HPDE6-E6E7 (cell line): ENCODE measurements around the gene SEMA4A.
"Not testable (repeated sequence)": the region's sequence is repeated elsewhere in the genome, so short reads cannot be mapped to it uniquely, and the experiment has no call there.

ENCODE experiments used
- DNase-seq: peaks from one replicate; pipeline ENCODE4 v3.0.0; 2011; ENCODE audit warnings: missing footprints; ENCODE audit errors: extremely low spot score

SEMA4A gene

DNA sequence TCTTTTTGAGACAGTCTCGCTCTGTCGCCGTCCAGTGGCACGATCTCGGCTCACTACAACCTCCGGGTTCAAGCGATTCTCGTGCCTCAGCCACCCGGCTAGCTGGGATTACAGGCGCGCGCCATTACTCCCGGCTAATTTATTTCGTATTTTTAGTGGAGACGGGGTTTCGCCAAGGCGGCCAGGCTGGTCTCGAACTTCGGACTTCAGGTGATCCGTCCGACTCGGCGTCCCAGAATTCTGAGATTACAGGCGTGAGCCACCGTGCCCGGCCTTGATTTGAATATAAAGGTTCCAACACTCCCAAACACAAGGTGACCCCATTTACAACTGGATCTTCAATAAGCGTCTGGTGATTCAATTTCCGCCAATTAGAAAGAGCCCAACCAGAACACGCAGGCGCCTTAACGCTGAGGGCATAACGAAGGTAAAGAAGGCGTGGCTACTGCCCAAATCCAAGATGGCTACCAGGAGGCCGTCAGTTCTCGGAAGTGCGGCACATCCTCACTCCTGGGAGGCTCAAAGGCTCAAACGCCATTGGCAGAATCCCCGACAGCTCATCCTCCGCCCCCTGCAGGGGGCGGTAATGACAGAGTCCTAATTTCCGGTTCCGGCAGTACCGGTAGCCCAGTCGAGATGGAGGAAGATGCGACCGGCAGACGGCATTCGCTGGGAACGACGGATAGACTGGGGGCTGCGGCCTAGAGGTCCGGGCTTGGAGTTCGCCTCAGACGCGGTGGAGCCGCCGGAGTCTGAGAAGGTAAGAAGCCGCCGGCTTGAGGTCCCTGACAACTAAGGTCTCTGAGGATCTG lies 40.3 kb downstream of the SEMA4A start, which contains the start of gene SLC25A44:
SLC25A44 (plus strand) TSS at position 617 of the 812 bp plus-strand sequence. CDS start 5,744 bp downstream, outside the sequence.
- peak; percentile 94 for DNase-seq

DNA sequence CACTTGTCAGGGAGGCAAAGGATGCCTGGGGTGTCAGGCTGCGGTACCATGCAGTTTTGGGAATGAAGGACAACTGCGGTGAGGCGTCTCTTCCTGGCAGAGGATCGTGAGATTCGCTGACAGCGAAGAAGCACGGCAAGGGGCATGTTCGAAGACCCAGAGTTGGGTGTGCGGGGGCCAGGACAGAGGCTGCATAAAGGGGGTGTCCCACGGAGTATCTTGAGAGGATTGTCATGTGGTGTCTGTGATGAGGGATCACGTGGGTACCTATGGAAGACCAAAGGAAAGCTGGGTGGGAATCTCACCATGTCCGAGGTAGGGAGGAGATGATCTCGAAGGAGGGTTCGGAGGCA lies 40.9 kb downstream of the SEMA4A start:
- no peak for DNase-seq

DNA sequence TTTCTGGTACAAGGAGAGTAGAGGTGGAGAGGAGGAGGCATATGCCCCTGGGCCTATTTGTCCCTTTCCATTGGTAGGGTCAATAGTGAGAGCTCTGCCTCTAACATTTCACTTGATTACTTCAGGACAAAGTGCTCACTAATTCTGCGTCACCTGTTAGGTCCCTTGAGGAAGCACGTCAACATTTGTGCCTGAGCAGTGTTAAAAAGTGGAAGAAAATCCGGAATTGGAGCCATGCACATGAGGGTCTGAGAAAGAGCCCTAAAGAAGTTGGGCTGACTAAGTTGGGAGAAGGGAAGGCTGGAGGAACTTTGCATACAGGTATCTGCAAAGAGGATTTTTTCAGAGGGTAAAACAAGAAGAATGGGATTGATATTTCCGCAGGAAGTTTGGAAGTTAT lies 42.5 kb downstream of the SEMA4A start:
- DNase-seq: no peak

DNA sequence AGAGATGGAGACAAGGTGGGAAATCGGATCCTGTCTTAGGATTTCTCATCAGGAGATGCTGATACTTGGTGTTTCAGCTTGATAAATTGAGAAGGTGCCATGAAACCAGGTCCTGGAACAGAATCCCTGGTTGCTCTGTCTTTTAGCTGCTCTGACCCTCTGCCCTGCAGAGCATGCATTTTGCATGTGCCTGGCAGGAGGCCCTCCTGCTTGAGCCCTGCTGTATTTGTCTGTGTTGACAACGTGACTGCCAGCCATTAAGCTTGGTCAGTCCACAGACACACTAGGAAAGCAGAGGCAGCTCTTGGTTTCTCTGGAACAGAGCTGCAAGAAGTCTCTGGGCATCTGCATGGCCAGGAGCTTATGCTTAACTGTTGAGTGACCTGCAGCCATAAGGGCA lies 43.1 kb downstream of the SEMA4A start:
- DNase-seq: no peak

DNA sequence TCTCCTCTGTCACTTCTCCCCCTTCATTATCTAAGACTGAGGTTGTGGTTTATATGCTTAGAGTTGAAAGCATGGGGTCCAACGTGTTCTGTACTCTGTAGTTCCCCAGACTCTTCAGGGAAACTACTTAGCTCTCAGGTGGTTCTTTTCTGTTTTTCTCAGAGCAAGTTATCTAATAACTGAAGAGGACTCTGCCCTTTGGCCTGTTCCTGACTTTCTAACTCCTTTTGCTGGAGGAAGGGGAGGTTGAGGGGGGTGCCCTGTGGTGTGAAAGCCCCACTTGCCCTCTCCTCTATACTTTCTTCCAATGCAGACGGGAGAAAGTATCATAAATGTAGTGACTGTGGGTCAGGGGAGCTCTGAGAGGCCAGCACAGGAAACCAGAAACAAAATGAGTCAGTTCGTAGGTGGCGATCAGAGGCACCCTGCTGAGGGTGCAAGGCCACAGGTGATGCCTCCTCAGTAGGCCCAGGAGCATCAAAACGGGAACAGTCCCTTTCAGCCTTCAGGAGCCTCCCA lies 45.5 kb downstream of the SEMA4A start:
- no peak for DNase-seq

DNA sequence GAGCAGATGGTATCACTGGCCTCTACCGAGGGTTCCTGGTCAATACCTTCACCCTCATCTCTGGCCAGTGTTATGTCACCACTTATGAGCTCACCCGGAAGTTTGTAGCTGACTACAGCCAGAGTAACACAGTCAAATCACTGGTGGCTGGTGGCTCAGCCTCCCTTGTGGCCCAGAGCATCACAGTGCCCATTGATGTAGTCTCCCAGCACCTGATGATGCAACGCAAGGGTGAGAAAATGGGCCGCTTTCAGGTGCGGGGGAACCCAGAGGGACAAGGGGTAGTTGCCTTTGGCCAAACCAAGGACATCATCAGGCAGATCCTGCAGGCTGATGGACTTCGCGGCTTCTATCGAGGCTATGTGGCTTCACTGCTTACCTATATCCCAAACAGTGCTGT lies 46.7 kb downstream of the SEMA4A start:
- DNase-seq: no peak

DNA sequence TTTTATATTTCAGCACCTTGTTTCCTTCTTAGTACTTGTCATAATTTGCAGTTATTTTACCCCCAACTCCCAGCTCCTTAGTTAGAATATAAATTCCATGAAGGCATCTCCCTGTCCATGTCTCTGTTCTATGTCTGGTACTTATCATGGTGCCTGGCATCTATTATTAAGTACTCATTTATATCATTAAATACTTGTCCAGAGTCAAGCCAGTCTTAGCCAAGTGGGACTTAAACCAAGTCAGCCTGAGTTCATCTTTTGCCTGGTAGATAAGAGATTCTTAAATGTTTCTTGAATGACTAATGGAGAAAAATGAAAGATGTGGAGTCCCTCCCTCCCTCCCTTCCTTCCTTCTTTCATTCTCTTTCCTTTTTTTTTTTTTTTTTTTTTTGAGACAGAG lies 49.9 kb downstream of the SEMA4A start:
- DNase-seq: no peak

DNA sequence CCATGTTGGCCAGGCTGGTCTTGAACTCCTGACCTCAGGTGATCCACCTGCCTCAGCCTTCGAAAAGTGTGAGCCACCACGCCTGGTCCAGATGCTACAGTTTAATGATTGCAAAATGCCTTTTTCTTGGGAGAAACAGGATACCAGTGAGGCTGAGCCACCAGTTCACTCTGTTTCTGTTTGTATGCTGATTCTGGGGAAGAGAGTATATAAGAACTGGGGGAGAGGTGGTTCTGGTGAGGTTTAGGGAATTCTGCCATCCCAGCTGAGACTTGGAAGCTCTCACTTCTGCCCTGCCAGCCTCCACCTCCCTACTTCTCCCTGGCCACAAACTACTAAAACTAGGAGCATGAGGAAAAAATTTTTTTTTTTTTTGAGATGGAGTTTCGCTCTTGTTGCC lies 51.3 kb downstream of the SEMA4A start:
- DNase-seq: no peak

DNA sequence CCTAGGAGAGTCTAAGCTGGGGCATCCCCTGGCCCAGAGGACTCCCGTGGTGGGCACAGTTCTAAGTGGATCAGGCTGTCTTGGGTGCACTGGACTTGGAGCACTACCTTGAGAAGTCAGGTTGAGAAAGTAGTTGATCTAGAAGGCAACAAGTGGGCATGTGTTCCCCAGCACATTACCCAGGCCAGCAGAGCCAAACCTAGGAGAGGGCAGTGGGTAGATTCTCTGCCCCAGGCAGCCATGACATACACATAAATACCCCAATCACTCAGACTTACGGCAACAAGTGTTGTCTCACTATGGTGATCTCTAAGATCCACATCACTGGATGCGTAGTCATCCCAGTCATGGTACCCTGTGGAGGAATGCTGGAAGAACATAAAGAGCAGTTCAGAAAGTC lies 57.9 kb downstream of the SEMA4A start:
- DNase-seq: no peak

DNA sequence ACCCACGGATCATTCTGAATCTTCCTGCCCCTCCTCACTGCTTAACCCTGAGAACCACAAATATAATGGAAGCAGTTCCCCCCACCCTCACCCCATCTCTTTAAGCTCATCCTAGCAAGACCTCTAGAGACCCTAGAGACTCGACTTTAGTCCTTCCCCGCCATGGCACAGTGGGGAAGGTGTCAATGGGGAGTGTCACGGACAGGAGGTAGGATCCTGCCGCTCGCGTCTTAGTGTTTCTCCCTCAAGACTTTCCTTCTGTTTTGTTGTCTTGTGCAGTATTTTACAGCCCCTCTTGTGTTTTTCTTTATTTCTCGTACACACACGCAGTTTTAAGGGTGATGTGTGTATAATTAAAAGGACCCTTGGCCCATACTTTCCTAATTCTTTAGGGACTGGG lies 58.7 kb downstream of the SEMA4A start:
- DNase-seq: no peak

DNA sequence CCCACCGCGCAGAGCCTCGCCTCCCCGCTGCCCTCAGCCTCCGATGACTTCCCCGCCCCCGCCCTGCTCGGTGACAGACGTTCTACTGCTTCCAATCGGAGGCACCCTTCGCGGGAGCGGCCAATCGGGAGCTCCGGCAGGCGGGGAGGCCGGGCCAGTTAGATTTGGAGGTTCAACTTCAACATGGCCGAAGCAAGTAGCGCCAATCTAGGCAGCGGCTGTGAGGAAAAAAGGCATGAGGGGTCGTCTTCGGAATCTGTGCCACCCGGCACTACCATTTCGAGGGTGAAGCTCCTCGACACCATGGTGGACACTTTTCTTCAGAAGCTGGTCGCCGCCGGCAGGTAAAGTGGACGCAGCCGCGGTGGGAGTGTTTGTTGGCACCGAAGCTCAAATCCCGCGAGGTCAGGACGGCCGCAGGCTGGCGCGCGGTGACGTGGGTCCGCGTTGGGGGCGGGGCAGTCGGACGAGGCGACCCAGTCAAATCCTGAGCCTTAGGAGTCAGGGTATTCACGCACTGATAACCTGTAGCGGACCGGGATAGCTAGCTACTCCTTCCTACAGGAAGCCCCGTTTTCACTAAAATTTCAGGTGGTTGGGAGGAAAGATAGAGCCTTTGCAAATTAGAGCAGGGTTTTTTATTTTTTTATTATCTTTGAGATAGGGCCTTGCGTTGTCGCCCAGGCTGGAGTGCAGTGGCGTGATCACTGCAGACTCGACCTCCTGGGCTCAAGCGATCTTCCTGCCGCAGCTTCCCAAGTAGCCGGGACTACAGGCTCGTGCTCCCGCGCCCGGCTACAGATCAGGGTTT lies 59.7 kb downstream of the SEMA4A start, which contains the start of gene PMF1:
PMF1 (plus strand) TSS at position 175 of the 811 bp plus-strand sequence; CDS start at position 184, 9 bp downstream.
- peak; percentile 100 for DNase-seq

DNA sequence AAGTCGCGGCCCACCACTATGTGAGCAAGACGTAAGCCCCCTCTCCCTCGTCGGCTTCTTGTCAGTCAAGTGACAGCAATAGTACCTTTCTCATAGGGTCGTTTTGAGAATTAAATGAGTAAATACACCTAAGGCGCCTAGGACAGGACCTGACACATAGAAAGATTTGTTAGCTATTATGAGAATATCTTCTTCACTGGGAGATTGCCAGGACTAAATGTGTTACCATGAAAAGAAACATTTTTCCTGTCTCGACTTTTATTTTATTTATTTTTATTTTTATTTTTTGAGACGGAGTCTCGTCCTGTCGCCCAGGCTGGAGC lies 60.2 kb downstream of the SEMA4A start:
- no peak for DNase-seq

DNA sequence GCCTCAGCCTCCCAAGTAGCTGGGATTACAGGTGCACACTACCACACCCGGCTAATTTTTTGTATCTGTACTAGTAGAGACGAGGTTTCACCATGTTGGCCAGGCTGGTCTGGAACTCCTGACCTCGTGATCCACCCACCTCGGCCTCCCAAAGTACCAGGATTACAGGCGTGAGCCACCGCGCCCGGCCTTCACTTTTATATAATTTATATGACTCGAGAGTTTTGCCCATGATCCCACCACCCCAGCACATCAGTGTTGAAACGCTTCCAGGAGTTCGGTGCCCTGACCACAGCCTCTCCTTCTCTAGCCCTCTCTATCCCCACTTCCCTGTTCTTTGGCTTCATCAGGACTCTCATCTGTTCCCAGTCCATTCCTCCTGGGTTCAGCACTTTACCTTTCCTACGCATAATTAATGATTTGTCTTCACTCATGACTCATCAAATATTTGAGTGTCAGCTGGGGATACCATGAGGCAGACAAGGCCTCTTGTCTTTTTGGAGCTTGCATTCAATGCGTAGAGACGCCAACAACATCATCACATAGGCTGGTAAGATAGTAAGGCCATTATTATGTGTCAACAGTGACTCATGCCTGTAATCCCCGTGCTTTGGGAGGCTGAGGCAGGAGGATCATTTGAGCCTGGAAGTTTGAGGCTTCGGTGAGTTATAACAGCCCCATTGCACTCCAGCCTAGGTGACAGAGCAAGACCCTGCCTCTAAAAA lies 60.8 kb downstream of the SEMA4A start:
- DNase-seq: peak; percentile 29

DNA sequence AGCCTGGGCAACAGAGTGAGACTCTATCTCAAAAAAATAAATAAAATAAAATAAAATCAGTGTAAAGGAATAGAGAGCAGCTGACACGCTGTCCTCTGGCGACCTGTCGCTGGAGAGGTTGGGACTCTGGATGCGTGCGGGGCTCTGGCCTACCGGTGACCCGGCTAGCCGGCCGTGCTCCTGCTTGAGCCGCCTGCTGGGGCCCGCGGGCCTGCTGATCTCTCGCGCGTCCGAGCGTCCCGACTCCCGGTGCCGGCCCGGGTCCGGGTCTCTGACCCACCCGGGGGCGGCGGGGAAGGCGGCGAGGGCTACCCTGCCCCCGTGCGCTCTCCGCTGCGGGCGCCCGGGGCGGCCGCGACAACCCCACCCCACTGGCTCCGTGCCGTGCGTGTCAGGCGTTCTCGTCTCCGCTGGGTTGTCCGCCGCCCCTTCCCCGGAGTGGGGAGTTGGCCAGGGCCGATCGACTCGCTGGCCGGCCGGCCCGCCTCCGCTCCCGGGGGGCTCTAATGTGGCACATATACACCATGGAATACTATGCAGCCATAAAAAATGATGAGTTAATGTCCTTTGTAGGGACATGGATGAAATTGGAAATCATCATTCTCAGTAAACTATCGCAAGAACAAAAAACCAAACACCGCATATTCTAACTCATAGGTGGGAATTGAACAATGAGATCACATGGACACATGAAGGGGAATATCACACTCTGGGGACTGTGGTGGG lies 63.1 kb downstream of the SEMA4A start:
- not testable (repeated sequence) for DNase-seq

DNA sequence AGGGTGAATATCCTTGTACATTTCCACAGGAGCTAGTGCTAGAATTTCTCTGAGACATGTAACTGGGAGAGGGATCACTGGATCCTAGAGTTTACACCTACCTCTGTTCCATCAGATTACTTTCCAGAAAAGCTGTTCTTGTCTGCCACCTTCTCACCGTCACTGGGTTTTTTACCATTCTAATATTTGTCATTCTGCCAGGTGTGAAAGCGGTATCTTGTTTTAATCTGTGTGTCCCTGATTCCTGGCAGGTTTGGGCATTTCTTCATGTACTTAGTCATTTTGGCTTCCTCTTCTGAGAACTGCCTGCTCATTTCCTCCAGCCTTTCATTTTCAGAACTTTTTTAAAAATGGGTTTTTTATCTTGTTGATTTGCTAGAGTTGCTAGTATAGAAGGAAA lies 64.5 kb downstream of the SEMA4A start:
- no peak for DNase-seq

DNA sequence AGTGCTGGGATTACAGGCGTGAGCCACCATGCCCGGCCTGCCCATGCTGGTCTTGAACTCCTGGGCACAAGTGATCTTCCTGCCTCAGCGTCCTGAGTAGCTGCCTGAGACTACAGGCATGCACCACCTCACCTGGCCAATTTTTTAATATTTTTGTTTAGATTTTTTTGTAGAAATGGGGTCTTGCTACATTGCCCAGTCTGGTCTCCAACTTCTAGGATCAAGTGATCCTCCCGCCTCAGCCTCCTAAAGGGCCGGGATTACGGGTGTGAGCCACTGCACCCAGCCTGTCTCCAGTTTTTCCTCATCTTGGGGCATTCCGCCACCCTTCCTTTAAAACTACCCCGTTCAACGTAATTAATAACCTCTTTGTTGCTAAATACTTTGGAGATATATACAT lies 66.8 kb downstream of the SEMA4A start:
- DNase-seq: no peak

DNA sequence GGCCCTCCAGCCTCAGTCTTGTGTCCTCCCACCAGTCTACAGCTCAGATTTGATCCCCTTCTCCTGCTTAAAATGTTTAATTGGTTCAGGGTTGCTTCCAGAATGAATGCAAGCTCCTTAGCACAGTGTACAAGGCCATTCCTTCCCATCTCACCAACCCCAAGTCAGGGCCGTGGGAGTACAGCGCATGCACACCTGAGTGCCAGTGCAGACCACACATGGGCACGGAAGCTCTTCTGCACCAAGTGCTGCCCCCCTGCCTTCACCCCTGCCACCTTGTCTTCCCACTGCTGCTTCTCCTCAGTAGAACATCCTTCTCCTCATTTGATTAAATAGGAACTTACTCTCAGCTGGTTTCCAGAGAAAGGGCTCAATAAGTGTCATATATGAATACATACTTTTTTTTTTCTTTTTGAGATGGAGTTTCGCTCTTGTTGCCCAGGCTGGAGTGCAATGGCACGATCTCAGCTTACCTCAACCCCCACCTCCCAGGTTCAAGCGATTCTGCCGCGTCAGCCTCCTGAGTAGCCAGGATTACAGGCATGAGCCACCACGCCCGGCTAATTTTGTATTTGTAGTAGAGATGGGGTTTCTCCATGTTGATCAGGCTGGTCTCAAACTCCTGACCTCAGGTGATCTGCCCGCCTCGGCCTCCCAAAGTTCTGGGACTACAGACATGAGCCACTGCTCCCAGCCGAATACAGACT lies 68.8 kb downstream of the SEMA4A start:
- DNase-seq: no peak

DNA sequence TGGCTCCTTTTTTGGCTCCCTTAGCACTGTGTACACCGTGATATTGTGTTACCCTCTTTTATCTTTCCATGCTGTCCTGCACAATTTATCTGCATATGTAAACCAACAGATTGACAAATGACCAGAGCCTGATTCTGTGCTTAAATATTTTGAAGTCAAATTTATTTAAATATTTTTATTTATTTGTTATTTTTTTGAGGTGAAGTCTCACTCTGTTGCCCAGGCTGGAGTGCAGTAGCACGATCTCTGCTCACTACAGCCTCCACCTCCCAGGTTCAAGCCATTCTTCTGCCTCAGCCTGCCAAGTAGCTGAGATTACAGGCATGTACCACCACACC lies 72.3 kb downstream of the SEMA4A start:
- no peak for DNase-seq

DNA sequence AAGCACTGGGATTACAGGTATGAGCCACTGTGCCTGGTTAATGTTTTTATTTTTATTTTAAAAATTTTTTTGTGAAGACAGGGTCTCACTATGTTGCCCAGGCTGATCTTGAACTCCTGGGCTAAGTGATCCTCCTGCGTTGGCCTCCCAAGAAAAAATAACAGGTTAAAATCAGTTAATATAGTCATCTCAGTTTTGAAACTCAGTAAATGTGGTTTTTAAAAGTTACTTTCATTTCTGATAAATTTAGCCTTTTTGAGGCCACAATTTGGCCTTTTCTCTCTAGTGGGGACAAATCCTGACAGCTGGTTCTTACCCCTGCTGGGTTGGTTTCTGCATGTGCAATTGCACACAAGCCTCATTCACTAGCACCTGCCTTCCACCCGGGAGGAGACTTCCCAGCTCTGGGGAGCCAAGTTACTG lies 72.7 kb downstream of the SEMA4A start:
- no peak for DNase-seq

DNA sequence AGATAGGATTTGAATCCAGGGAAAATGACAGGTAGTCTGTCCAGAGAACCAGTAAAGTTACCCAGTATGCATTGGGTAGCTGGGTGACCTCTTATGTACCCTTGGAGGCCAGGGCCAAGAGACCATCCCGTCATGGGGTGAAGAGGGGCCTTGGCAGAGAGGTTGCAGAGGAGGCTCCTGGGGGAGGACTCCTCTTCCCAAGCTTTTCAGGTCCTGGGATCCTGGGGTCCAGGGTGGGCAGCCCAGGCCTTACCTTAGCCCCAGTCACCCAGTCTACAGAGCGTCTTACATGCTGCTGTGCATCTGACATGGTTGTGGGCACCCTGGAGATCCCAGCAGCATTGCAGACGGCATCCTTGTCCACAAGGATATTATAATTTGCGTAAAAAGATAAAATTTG lies 73.4 kb downstream of the SEMA4A start:
- DNase-seq: no peak
